Fibroblast of peridontal ligament (primary cell): ENCODE results near the gene GALNT2.

Experiments used
- DNase-seq: peaks from one replicate; pipeline ENCODE4 v3.0.0-alpha.2; 2010; ENCODE audit errors: extremely low read depth

The GALNT2 gene

DNA sequence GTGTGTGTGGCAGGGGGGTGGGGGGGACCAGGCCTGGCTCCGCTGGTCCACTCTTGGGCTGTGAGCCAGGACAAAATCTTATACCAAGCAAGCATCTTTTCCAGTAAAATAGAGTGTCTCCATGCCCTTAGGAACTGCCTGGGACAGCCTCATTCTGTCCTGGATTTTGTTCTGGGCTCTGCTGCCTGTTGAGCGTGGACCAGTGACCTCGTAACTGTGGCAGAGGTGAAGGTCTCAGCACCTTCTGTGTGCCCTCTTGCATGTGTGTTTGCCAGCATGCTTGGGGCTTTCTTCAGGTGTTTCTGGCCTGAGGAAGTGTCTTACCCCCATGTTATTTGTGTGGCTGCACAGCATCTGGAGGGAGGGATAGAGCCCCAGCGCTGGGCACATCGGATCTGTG lies 45.7 kb downstream of the GALNT2 start:
- DNase-seq: no peak

DNA sequence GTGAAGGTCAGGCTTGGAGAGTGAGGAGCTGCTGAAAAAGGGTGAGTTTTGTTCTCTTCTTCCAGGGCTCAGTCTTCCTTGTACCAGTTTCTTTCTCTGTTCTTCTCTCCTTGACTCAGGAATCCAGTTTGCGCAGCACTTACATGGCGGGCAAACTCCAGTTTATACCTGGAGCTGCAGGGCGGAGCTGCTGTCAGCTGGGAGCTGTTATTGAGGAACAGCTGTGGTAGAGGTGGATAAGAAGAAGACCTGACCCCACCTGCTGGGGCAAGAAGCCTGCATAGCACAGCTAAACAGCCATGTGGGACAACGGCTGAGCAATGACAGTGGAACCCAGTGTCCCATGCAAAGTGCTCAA lies 46.2 kb downstream of the GALNT2 start:
- DNase-seq: no peak

DNA sequence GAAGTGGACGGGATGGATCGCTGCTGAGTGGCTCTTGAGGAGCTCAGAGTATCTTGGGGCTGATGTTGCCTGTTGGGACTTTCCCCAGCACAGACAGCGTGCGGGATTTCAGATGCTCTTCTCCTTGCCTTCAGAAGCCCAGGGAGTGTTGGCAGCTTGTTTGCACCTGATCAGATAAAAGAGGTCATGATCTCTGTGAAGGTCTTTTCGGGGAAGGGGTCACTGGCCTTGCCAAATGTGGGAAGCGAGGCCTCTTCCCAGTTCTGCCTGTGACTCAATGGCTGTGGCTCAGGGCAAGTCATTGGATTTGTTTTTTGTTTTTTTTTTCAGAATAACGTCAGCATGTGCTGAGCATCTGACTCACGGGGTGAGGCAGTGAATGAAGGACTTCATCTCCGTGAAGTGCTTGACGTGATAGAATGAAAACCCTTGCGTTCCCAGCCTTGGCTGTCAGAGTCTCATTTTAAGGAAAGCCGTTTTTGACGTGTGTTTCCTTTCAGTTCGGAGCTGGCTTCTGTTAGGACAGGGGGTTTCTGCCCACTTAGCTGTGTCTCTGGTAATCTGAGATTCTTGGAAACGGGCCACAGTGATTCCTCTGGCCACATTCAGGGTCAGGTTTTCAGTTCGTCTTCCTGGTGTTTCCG lies 46.7 kb downstream of the GALNT2 start:
- DNase-seq: peak; percentile 94

DNA sequence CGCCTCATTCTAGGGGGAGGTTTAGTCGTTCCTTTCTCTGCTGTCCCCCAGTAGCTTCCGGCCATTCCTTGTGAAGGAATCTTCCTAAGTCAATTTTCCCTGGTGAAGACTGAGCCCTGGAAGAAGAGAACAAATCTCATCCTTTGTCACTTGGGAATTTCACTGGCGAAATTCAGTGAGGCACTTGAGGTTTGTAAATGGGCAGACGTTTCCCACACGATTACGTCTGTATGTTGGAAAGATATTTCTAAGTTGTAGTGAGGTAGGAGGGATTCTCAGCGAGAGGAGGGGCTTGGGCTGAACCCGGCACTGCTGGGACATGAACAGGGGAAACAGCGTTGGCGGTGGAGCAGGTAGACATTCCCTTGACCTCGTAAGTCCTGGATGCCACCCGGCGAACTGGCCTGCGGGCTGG lies 47.2 kb downstream of the GALNT2 start:
- DNase-seq: peak; percentile 69

DNA sequence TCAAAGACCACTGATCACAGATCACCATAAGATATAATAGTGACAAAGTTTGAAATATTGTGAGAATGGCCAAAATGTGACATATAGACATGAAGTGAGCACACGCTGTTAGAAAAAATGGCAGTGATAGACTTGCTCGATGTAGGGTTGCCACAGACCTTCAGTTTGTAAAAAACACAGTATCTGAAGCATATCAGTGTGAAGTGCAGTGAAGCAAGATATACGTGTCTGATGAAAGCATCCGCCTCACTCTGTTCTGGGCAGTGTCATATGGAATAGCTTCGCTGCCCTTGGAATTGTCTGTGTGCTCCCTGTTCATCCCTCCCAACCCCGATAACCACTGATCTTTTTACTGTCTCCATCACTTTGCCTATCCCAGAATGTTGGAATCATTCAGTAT lies 50.7 kb downstream of the GALNT2 start:
- DNase-seq: no peak

DNA sequence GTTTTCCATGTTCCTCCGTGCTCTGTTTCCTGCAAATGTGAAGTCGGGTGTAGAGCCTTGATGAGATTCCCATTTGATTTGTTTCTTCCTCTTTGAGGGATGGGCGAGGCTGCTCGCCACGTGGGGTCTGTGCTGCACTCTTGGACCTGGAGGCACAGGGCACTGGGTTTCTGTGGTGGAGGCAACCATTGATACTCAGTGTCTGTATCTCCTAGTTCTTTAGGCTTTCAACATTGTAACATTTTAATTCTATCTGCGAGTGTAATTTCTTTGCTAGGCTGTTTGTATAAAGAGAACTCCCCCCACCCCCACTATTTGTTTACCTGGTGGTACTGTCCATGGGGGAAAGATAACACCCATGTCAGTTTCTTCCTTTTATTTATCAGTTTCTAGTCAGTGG lies 52.3 kb downstream of the GALNT2 start:
- no peak for DNase-seq

DNA sequence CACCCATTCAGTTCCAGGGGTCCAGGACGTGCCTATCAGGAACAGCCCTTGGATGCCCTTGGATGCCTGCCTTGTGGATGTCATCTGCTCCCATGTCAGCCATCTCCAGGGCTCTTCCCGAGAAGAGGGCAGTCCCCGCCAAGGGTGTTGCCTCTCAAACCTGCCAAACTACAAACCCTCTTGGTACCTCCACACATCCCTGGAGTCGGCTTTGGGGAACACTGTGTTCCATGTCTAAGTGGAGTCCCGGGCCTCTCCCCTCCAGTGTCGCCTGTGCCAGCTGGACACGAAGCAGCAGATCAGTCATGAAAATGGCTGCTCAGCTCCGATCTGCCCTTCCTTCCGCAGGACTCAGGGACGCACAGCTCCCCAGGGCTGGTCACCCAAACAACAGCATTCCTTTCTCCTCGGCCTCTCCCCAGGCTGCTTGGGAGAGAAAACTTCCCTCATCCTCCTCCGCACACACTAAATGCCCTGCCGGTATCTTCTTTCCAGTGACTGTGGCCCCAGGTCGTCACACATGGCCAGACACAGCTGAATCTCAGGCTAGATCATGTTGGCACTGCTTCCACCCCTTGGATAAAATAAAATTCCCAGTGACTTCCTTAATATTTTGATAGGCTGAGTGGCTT lies 53.4 kb downstream of the GALNT2 start:
- no peak for DNase-seq

DNA sequence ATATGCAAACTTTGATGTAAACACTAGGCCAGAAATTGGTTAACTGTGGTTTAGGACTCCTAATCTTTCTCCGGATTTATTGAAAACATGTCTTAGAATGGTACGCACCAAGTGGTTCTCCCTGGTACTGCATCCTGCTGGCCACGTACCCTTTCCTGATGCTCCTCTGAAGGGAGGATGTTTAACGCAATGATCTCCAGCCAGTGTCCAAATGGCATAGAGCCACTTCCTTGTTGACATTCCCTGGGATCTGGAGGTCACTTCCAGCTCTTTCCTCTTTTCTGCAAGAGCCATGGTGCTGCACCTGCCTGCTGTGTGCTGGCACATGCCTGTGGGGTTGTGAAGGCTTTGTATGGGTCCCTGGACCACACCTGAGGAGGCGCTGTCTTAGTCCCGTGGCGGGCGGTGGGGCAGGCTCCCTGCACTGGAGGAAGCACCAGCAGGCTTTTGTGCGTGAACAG lies 53.9 kb downstream of the GALNT2 start:
- no peak for DNase-seq

DNA sequence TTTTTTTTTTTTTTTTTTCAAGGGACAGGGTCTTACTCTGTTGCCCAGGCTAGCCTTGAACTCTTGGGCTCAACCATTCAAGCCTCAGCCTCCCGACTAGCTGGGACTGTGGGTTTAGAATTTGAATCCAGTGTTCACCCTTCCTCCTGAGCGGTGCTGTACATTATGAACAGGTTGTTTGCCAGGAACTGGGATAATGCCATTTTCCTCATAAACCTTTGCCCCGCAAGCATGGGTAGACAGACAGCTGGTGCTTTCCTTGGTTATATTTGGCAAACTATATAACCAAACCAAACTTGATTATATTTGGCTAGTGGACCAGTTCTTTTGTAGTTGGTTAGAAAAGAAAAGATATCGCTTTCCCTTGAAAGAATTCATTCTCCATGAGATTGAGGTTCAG lies 54.9 kb downstream of the GALNT2 start:
- DNase-seq: no peak

DNA sequence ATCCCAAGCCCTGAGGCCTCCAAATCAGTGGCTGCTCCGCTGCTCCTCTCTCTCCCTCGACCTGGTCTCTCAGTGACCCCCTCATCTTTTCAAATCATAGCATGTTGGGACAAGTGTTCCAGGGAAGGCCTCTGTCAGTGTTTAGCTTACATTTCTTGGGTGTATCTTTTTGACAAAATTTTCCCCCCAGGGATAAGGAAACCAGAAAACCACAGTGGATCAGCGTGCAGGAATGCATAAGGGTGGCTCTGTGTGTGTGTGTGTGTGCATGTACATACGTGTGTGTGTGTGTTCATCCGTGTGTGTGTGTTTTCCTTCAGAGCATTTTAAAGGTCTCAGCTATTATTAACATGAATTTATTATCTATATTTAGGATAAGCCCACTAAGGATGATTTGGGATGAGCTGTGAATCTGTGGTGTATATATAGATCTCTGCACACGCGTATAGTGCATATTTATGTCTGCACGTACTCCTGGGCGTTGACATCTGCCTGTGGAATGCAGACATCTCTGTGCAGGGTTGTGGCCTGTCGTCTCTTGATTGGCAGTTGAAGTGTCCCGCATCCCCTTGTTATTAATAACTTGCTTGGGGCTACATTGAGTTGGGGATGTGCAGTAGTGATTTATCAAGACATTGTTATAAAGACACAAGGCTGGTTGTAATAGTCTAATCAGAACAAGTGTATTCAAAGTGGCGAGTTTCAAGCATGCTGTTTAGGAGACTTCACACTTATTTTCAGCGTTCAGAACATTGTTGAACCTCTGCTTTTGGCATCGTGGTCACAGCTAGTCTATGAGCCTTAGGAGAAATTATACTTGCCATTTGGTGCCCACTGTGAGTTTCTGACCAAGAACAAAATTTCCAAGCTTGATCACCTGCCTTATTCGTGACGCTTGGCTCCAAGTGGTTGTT lies 55.6 kb downstream of the GALNT2 start:
- DNase-seq: peak; percentile 49

DNA sequence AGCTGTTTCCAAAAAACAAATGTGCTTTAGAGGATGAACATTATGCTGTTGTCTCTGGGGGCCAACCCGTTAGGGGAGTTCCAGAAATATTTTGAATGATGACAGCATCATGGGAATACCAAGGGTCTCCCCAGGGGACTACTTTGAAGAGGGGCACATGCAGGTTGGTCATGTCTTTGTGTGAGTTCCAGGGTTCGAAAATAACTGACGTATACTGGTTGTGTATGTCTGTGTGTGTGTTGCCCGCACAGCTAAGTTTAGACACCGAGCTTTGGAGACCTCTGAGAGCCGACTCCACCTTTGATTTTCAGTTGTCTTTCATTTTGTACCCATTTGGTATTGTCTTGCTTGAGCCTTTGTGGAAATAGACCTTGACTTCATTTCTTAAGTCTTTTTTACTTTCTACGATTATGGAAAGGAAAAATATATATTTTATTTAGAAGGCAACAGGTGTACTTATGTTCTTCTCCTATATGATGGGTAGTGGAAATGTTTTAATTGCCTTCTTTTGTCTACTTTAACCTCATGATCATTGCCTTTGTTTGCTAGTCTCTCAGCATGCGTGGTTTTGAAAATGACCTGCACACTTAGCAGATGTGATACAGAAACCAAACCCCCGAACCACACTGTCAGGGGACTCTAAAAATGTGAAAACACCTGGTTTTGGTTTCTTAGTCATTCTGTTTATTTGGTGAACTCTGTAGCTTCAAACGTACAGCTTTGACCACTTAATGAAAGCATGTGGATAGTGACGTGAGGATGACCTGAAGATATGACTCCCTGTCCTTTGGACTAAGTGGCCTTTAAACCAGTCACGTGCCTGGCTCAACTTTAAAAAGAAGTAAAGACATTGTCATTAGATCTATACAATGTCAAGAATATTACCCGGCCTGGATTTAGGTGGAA lies 56.5 kb downstream of the GALNT2 start:
- peak; percentile 65 for DNase-seq

DNA sequence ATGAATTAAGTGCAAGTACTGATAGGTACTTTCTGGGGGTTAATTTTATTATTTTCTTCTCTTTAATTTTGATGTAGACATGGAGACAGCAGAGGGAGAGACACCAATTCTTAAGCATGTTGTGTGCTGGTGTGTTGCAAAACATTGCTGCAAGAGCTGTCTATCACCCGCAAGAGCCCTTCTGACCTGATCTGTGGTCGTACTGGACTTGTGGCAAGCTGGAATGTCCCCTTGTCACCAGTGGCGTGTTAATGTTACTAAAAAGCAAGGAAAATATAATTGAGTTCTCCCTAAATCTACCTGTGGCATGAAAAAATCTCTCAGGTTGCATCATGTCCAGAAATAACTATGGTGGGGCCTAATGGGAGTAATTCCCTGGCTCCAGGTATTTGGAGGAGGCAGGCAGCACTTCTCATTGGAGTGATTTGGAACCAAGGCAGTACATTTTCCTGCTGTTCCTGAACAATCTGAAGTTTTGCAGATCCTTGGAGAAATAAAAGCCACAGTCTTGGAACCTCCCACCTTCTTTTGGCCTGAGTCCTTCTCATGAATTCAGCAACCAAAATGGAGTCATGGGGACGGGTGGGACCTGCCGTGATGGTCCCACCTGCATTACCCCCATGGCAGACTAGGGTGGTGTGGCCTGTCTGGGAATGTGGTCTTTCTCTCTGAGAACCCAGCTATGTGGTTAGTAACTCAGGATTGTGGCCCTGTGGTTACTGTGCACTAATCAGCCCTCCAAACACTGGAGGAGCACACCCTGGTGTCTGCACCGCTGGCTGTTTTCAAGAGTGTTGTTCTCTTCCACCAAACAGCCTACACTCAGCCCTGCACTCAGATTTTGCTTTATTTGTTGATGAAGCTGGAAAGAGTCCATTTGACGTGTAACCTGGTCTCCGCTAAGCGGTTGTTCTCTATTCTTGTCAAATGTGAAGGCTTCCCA lies 57.4 kb downstream of the GALNT2 start:
- no peak for DNase-seq

DNA sequence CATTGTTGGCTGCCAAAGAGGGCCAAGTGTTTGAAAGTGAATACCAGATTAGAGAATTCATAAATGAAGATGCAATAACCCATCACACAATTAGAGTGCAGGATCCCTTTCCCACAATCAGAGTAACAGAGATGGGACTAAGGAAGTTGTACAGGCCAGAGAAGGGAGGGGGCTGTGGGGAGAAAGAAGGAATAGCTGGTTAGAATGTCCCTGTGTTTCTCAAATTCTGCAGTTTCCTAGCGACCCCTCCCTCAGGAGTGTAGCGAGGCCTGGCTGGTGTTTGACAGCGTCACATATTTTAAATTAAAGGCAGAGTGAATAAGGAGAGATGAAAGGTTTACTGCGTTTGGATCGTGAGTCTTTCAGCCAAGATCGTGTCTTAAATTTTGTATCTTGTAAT lies 58.1 kb downstream of the GALNT2 start:
- no peak for DNase-seq

DNA sequence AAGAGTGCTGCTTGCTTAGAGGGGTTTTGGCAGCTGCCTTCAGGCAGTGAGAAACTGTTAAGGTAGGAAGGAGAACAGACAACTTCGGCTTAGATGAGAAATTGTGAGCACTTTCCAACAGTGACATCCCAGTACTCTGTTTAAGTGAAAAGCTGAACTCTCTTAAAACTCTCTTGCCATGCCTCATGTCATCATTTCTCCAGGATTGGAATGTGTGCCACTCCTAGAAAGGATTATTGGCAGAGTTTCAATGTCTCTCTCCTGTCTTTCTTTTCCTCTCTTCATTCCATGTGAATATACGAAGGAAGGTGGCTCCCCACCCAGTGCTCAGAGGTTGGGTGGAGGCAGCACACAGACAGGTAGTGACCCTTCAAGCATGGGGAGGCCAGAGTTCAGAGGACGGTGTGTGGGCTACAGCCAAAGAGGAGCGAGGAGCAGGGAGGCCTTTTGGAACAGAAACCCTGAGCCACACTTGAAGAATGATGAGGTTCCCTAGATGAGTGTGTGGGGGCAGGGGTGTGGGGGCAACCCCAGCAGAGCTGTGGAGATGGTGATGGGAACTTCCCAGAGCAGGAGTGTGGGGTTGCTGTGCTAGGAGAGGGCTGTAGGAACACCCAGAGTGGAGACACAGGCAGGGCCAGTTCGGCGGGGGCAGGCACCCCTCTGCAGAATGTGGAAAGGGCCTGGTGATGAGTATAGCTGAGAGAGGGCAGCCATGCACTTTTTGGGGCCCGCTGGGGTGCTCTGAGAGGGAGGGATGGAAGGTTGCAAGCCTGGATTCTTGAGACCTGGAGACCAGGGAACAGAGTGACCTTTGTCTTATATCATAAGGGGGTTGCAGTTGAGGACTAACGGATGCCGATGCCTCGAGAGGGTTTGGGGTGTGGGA lies 58.8 kb downstream of the GALNT2 start:
- no peak for DNase-seq

DNA sequence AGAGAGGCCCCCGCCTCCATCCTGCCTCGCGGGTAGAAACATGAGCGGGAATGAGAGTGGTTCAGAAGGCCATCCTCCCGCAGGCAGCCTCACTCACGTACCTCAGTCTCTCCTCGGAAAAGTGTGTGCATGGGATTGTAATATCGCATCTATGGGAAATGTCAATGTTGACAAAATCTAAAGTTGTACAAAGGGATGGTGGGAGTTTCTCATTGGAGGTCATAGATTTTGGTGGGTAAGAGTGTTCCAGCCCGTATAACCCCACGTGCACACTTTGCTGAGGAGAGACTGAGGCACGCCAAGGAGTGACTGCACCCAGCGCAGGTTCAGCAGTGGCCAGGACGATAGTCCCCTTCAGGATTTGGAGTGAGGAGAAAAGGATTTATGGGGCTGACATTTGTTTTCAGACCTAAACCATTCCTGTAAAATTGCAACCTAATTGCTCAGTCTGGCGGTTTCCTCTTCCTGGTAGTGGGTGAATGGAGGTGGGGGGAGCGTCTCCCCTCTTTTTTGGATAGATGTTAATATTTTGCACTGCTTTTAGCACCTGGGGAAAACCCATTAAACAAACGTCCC lies 59.6 kb downstream of the GALNT2 start:
- no peak for DNase-seq

DNA sequence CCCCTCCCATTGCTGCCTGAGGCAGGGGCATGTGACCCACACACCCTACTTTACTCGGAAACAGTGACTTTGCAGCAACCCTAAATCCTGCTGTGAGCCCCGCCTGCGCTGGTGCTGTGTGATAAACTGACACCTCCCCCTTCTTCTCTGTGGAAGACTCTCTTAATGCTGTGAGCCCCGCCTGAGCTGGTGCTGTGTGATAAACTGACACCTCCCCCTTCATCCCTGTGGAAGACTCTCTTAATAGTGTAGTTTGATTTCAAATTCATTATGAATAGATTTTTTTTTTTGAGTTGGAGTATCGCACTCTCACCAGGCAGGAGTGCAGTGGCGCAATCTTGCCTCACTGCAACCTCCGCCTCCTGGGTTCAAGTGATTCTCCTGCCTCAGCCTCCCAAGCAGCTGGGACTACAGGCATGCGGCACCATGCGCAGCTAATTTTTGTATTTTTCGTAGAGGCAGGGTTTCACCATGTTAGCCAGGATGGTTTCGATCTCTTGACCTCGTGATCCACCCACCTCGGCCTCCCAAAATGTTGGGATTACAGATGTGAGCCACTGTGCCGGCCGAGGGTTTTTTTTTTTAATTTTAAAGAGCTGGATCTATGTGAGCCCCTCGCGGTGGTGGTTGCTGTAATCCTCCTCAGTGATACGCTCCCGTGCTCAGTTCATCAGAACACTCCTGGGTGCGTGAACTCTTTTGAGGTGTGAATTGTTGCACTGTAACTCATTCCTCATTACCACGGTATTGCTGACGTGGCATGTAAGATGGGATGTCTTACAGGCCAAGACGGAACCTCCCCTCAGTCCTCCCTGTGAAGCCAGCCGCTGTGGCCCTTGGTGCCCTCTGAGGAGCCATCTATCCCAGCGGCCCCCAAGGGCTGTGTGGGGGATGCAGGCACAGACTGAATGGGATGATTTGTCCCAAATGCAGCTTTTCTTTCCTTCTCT lies 60.3 kb downstream of the GALNT2 start:
- no peak for DNase-seq

DNA sequence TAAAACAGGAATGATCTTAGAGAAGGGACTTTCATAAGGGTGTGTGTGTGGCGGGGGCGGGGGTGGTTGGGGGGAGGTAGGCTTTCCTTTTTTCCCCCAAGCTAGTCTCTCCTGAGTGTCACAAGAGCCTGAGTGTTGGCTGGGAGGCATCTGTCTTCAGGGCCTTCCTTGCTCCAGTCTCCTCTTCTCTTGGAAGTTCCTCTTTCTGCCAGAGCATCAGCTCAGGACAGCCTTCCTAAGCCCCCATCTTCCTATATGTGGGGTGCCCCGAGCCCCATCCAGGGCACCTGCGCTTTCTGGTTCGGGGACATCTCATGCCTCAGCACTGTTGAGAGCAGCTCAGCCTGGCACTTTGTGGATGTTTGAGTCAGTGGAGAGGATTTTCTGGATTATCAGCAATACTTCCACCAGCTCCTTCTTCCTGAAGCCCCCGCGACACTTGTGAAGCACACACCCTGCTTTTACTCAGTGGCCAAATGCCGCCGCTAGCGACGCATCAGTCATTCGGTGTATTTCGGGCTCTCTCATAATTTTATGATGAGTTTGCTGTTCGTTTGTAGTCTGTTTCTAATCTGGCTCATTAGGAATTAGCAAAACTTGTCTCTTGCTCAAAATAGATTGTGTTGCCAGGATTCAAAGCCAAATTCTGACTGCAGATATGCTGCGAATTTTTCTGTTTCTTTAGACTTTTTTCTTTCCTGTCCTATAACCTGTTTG lies 61.7 kb downstream of the GALNT2 start:
- no peak for DNase-seq
